GM19043 (cell line): ENCODE results near the gene MPHOSPH9.

Experiments
- ATAC-seq: cut with Tn5 transposase; IDR thresholded peaks from one replicate; pipeline ENCODE4 v1.9.1; 2021; ENCODE audit warnings: low read depth; ENCODE audit not compliant: unreplicated experiment

MPHOSPH9 gene

GRCh38 chr12:123150275-123150743 lies 82.6 kb downstream of the MPHOSPH9 start:
- no peak for ATAC-seq

GRCh38 chr12:123149501-123150274 lies 83.3 kb downstream of the MPHOSPH9 start:
- ATAC-seq = no peak

GRCh38 chr12:123149088-123149487 lies 83.9 kb downstream of the MPHOSPH9 start:
- ATAC-seq = no peak

- no peak for ATAC-seq
Measured at GRCh38 chr12:123148655-123149054, 84.3 kb downstream of the MPHOSPH9 start.

GRCh38 chr12:123148223-123148622 lies 84.7 kb downstream of the MPHOSPH9 start:
- ATAC-seq = no peak

GRCh38 chr12:123145211-123145610 lies 87.7 kb downstream of the MPHOSPH9 start:
- no peak for ATAC-seq

- no peak for ATAC-seq
Measured at GRCh38 chr12:123143736-123144461, 89.0 kb downstream of the MPHOSPH9 start.

GRCh38 chr12:123142921-123143735 lies 89.8 kb downstream of the MPHOSPH9 start:
- no peak for ATAC-seq

- no peak for ATAC-seq
Measured at GRCh38 chr12:123142518-123142840, 90.5 kb downstream of the MPHOSPH9 start.

- no peak for ATAC-seq
Measured at GRCh38 chr12:123141615-123142517, 91.1 kb downstream of the MPHOSPH9 start.

GRCh38 chr12:123140676-123141614 lies 92.0 kb downstream of the MPHOSPH9 start:
- ATAC-seq = no peak

- no peak for ATAC-seq
Measured at GRCh38 chr12:123139926-123140675, 92.8 kb downstream of the MPHOSPH9 start.

- ATAC-seq = no peak
Measured at GRCh38 chr12:123135688-123136087, 97.3 kb downstream of the MPHOSPH9 start.

- ATAC-seq = no peak
Measured at GRCh38 chr12:123134826-123135225, 98.1 kb downstream of the MPHOSPH9 start.

- ATAC-seq = no peak
Measured at GRCh38 chr12:123134271-123134671, 98.7 kb downstream of the MPHOSPH9 start.

GRCh38 chr12:123133701-123134100 lies 99.2 kb downstream of the MPHOSPH9 start:
- ATAC-seq = no peak

GRCh38 chr12:123132951-123133619 lies 99.9 kb downstream of the MPHOSPH9 start:
- no peak for ATAC-seq

- ATAC-seq = no peak
Measured at GRCh38 chr12:123131879-123132402, 101.0 kb downstream of the MPHOSPH9 start.
